Measurements from ENCODE around the gene DISP2.

Gene DISP2

GRCh38 chr15:40327457-40327856 lies 30.6 kb upstream of the DISP2 start:
- no peak for DNase-seq

- no peak for DNase-seq
Measured at GRCh38 chr15:40328176-40328575, 29.8 kb upstream of the DISP2 start.

- no peak for DNase-seq
Measured at GRCh38 chr15:40328751-40329150, 29.3 kb upstream of the DISP2 start.

- DNase-seq: no peak
Measured at GRCh38 chr15:40329804-40330203, 28.2 kb upstream of the DISP2 start.

GRCh38 chr15:40330368-40330836 lies 27.6 kb upstream of the DISP2 start:
- DNase-seq: no peak

- no peak for DNase-seq
Measured at GRCh38 chr15:40331026-40331425, 27.0 kb upstream of the DISP2 start.

- DNase-seq: no peak
Measured at GRCh38 chr15:40331637-40332036, 26.4 kb upstream of the DISP2 start.

GRCh38 chr15:40332113-40332781 lies 25.8 kb upstream of the DISP2 start:
- no peak for DNase-seq

- peak; percentile 18 for DNase-seq
Measured at GRCh38 chr15:40333922-40334492, 24.0 kb upstream of the DISP2 start.

- no peak for DNase-seq
Measured at GRCh38 chr15:40334541-40334940, 23.5 kb upstream of the DISP2 start.

- no peak for DNase-seq
Measured at GRCh38 chr15:40334941-40335795, 22.9 kb upstream of the DISP2 start.

- DNase-seq: no peak
Measured at GRCh38 chr15:40335938-40336743, 21.9 kb upstream of the DISP2 start.

- DNase-seq: no peak
Measured at GRCh38 chr15:40336744-40337122, 21.3 kb upstream of the DISP2 start.

- no peak for DNase-seq
Measured at GRCh38 chr15:40337597-40337996, 20.4 kb upstream of the DISP2 start.

GRCh38 chr15:40338041-40338657 lies 19.9 kb upstream of the DISP2 start:
- DNase-seq: peak; percentile 84

GRCh38 chr15:40338921-40339620 lies 18.9 kb upstream of the DISP2 start:
- no peak for DNase-seq

- DNase-seq: no peak
Measured at GRCh38 chr15:40339621-40339945, 18.4 kb upstream of the DISP2 start.

GRCh38 chr15:40340038-40340739 lies 17.8 kb upstream of the DISP2 start:
- DNase-seq: no peak

- DNase-seq: no peak
Measured at GRCh38 chr15:40340740-40341400, 17.1 kb upstream of the DISP2 start, which contains the start of gene CCDC9B. Gene CCDC9B, minus strand, starts transcription at chr15:40340939. Its CDS starts 120 bp downstream, at chr15:40340819.

- DNase-seq: no peak
Measured at GRCh38 chr15:40342416-40343320, 15.4 kb upstream of the DISP2 start.

Measured in activated naive CD4-positive, alpha-beta T cell treated with anti-CD3 and anti-CD28 coated beads, Interleukin-2, amount 50 U/mL, for 16 hours (primary cell).